ENCODE results near the gene MKNK1.

MKNK1 gene

GRCh38 chr1:46582972-46583371 is 21.1 kb downstream of the MKNK1 start:
- Histone ChIP-seq H3K36me3 (ENCODE audit: insufficient read depth, low read length) (peaks cover 27% of the 10 kb centered on the region; the same call in 1 of the 2 replicates), H3K9me2 (replicated peaks; ENCODE audit: low read depth, low read length) (no peaks in the 10 kb centered on the region), H3F3A (ENCODE audit: low read depth) (no peaks in the 10 kb centered on the region), H3K79me2 (ENCODE audit: insufficient read depth, low read length) (no peaks in the 10 kb centered on the region), H4K20me1 (ENCODE audit: insufficient read depth, low read length, poor library complexity, severe bottlenecking) (no peaks in the 10 kb centered on the region), H3K9ac (ENCODE audit: low read depth, low read length, poor library complexity, severe bottlenecking) (no peak overlapping the region), H3K4me2 (ENCODE audit: low read depth, low read length, poor library complexity, severe bottlenecking) (no peak overlapping the region), H3K27me3 (ENCODE audit: insufficient read depth, low read length, poor library complexity, severe bottlenecking) (no peaks in the 10 kb centered on the region), H3K4me3 (ENCODE audit: low read length, poor library complexity, severe bottlenecking) (no peak overlapping the region), H3K4me1 (ENCODE audit: insufficient read depth, low read length, poor library complexity, severe bottlenecking) (peaks cover 8% of the 10 kb centered on the region), H3K9me3 (ENCODE audit: insufficient read depth, low read depth, low read length) (no peaks in the 10 kb centered on the region), H2AFZ (ENCODE audit: low read length) (no peak overlapping the region)
- TF ChIP-seq EZH2phosphoT487 (IDR thresholded peaks at IDR 0.05; ENCODE audit: borderline replicate concordance) (no peak), CTCF (conservative IDR thresholded peaks at IDR 0.05; ENCODE audit: low read length) (no peak)

- H3K9ac ChIP-seq (ENCODE audit: low read depth, low read length, poor library complexity, severe bottlenecking) = no peak overlapping the region
- peaks cover 8% of the 10 kb centered on the region for H3K4me1 ChIP-seq (ENCODE audit: insufficient read depth, low read length, poor library complexity, severe bottlenecking)
- H3K27me3 ChIP-seq (ENCODE audit: insufficient read depth, low read length, poor library complexity, severe bottlenecking) = no peaks in the 10 kb centered on the region
- no peak overlapping the region for H3K4me2 ChIP-seq (ENCODE audit: low read depth, low read length, poor library complexity, severe bottlenecking)
- H3K9me2 ChIP-seq (replicated peaks; ENCODE audit: low read depth, low read length) = no peaks in the 10 kb centered on the region
- TF ChIP-seq CTCF (conservative IDR thresholded peaks at IDR 0.05; ENCODE audit: low read length) (no peak), EZH2phosphoT487 (IDR thresholded peaks at IDR 0.05; ENCODE audit: borderline replicate concordance) (no peak)
- no peak overlapping the region for H2AFZ ChIP-seq (ENCODE audit: low read length)
- no peaks in the 10 kb centered on the region for H4K20me1 ChIP-seq (ENCODE audit: insufficient read depth, low read length, poor library complexity, severe bottlenecking)
- no peaks in the 10 kb centered on the region for H3F3A ChIP-seq (ENCODE audit: low read depth)
- no peaks in the 10 kb centered on the region for H3K79me2 ChIP-seq (ENCODE audit: insufficient read depth, low read length)
- H3K9me3 ChIP-seq (ENCODE audit: insufficient read depth, low read depth, low read length) = no peaks in the 10 kb centered on the region
- H3K36me3 ChIP-seq (ENCODE audit: insufficient read depth, low read length) = peaks cover 31% of the 10 kb centered on the region; the same call in 1 of the 2 replicates
- H3K4me3 ChIP-seq (ENCODE audit: low read length, poor library complexity, severe bottlenecking) = no peak overlapping the region
These were observed 22.2 kb downstream of the MKNK1 start for GRCh38 chr1:46581681-46582455.

GRCh38 chr1:46580140-46580903 is 23.7 kb downstream of the MKNK1 start:
- TF ChIP-seq EZH2phosphoT487 (IDR thresholded peaks at IDR 0.05; ENCODE audit: borderline replicate concordance) (no peak), CTCF (conservative IDR thresholded peaks at IDR 0.05; ENCODE audit: low read length) (no peak)
- H3K79me2 ChIP-seq (ENCODE audit: insufficient read depth, low read length) = no peaks in the 10 kb centered on the region
- H3F3A ChIP-seq (ENCODE audit: low read depth) = no peaks in the 10 kb centered on the region
- H3K9me3 ChIP-seq (ENCODE audit: insufficient read depth, low read depth, low read length) = no peaks in the 10 kb centered on the region
- H3K4me3 ChIP-seq (ENCODE audit: low read length, poor library complexity, severe bottlenecking) = no peak overlapping the region
- no peaks in the 10 kb centered on the region for H4K20me1 ChIP-seq (ENCODE audit: insufficient read depth, low read length, poor library complexity, severe bottlenecking)
- peaks cover 38% of the 10 kb centered on the region; the same call in 1 of the 2 replicates for H3K36me3 ChIP-seq (ENCODE audit: insufficient read depth, low read length)
- H3K9me2 ChIP-seq (replicated peaks; ENCODE audit: low read depth, low read length) = no peaks in the 10 kb centered on the region
- no peak overlapping the region for H3K4me2 ChIP-seq (ENCODE audit: low read depth, low read length, poor library complexity, severe bottlenecking)
- no peak overlapping the region for H3K9ac ChIP-seq (ENCODE audit: low read depth, low read length, poor library complexity, severe bottlenecking)
- H3K4me1 ChIP-seq (ENCODE audit: insufficient read depth, low read length, poor library complexity, severe bottlenecking) = peaks cover 8% of the 10 kb centered on the region
- H2AFZ ChIP-seq (ENCODE audit: low read length) = no peak overlapping the region
- H3K27me3 ChIP-seq (ENCODE audit: insufficient read depth, low read length, poor library complexity, severe bottlenecking) = no peaks in the 10 kb centered on the region
